A673 (cell line): Measurements from ENCODE around the gene DYNC1LI2.

Source experiments
- CTCF ChIP-seq: fragments of 300-800, 200-600 bp; sonication (generic); conservative IDR thresholded peaks from 2 replicates; pipeline ENCODE4 v1.5.1; 2017; ENCODE audit warnings: low read depth, mild to moderate bottlenecking, antibody characterized with exemption, low read length, moderate library complexity, mixed read lengths
- EZH2 ChIP-seq: fragments of 200-600 bp; sonication (generic); IDR thresholded peaks from 2 replicates; pipeline ENCODE4 v1.6.1; 2017; ENCODE audit warnings: borderline replicate concordance, low read depth, mild to moderate bottlenecking, mixed read lengths, antibody characterized with exemption, low read length; ENCODE audit not compliant: poor library complexity, severe bottlenecking

- no peak for TF ChIP-seq CTCF
- TF ChIP-seq EZH2: no peak
Observed at GRCh38 chr16:66752958-66753357, 1.5 kb upstream of the DYNC1LI2 start.
